Esophagus squamous epithelium (tissue), 4 donors: ENCODE results near the gene OR4D1.
A peak's percentile ranks its signal among the peaks of the same experiment; 100 is the strongest.

ENCODE experiments used
- POLR2A ChIP-seq, 4 donors: fragments of 450-650 bp; IDR thresholded peaks; one replicate each; pipeline ENCODE4 v1.6.1; 2017; ENCODE audit warnings: antibody characterized with exemption in 4 of 4, mild to moderate bottlenecking in 4 of 4, moderate library complexity in 3 of 4
- TF ChIP-seq, protein P1 (sequence below), 6 experiments: fragments of 450-650 bp in 4 of 6; fragments of 200-600 bp in 2 of 6; sonication (generic) in 2 of 6; IDR thresholded peaks; one replicate each; pipeline ENCODE4 v1.5.1; 2016 to 2019; ENCODE audit warnings: antibody characterized with exemption in 6 of 6, mild to moderate bottlenecking in 4 of 6, moderate library complexity in 4 of 6

DNA sequence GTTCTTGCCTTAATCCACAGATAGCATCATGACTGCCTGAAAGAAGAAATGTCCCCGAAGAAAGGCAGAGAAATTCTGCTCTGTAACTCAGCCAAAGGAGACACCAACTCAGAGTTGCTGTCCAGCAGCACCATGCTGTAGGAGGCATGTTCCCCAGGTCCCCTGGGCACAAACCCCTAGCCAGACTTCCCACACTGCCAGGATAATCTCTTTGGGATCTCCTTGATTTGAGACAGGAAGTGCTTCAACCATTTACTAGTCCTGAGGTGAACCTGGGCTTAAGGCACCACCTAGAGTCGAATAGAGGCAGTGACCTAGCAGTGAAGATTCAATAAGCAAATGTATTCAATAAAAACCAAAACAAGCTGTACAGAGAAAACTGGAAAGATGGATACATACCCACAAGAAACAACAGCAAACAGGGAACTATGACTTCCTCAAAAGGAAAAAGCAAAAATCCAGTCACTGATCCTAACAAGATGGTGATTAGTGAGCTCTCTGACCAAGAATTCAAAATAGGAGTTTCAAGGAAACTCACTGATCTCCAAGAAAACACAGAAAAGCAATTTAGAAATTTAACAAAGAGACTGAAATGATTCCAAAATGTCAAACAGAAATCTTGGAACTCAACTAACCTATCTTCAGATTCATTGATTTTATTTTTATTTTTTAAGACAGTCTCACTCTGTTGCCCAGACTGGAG, 24.3 kb downstream of the OR4D1 start:
- no peak for TF ChIP-seq POLR2A (IDR thresholded peaks at IDR 0.05)
- TF ChIP-seq, protein P1, sequence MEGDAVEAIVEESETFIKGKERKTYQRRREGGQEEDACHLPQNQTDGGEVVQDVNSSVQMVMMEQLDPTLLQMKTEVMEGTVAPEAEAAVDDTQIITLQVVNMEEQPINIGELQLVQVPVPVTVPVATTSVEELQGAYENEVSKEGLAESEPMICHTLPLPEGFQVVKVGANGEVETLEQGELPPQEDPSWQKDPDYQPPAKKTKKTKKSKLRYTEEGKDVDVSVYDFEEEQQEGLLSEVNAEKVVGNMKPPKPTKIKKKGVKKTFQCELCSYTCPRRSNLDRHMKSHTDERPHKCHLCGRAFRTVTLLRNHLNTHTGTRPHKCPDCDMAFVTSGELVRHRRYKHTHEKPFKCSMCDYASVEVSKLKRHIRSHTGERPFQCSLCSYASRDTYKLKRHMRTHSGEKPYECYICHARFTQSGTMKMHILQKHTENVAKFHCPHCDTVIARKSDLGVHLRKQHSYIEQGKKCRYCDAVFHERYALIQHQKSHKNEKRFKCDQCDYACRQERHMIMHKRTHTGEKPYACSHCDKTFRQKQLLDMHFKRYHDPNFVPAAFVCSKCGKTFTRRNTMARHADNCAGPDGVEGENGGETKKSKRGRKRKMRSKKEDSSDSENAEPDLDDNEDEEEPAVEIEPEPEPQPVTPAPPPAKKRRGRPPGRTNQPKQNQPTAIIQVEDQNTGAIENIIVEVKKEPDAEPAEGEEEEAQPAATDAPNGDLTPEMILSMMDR (IDR thresholded peaks at IDR 0.05) = peak in 4 of 6 experiments; percentile 26 to 52 (median 30)
